IMR-90 (cell line): Measurements from ENCODE around the gene PRCP. TPM values are rescaled to one million over a fixed set of nuclear protein-coding genes. Genes with fewer than 3 reads are reported as not detected.
A peak's percentile ranks its signal among the peaks of the same experiment; 100 is the strongest.

Experiments used
- ATAC-seq: fragments of 200-7000 bp; cut with Tn5 transposase; 2 replicates; pipeline ENCODE4 v1.9.1; 2020; ENCODE audit warnings: low read depth, mild to moderate bottlenecking, moderate library complexity
- BruUV-seq: library from RNA; stranded (reverse); fragments of 400-500 nt; replicated peaks from 2 replicates; lab custom pipeline; 2021; lab: Mats Ljungman, UMichigan
- CTCF ChIA-PET: fragments of 300-600 bp; formaldehyde crosslinking; extraction: SDS; loops from one replicate; lab custom pipeline; 2021; ENCODE audit warnings: antibody characterized with exemption; lab: Yijun Ruan, JAX
- POLR2A ChIA-PET: fragments of 300-600 bp; sonication (Branson Sonifier 250); formaldehyde crosslinking; loops from one replicate; lab custom pipeline; 2022; ENCODE audit warnings: antibody characterized with exemption; ENCODE audit not compliant: unreplicated experiment; lab: Charles Lee
- DNase-seq: peaks from one replicate; pipeline ENCODE4 v3.0.0; 2013
- H2AFZ ChIP-seq: replicated peaks from 2 replicates; pipeline ENCODE3; 2013; ENCODE audit warnings: low read length, mild to moderate bottlenecking; ENCODE audit not compliant: poor library complexity
- H2AK5ac ChIP-seq: 2 replicates; pipeline ENCODE4 v1.6.1; 2013; ENCODE audit warnings: low read depth, low read length, inconsistent platforms
- H2AK9ac ChIP-seq: replicated peaks from 2 replicates; pipeline ENCODE3; 2013; ENCODE audit warnings: mild to moderate bottlenecking, low read depth, low read length, moderate library complexity; ENCODE audit not compliant: poor library complexity
- H2BK120ac ChIP-seq: 2 replicates; pipeline ENCODE4 v1.6.1; 2013; ENCODE audit warnings: low read depth, low read length, inconsistent platforms
- H2BK15ac ChIP-seq: 3 replicates; pipeline ENCODE4 v1.6.1; 2013; ENCODE audit warnings: low read depth, low read length, inconsistent platforms
- H2BK20ac ChIP-seq: 2 replicates; pipeline ENCODE4 v1.6.1; 2013; ENCODE audit warnings: low read depth, mild to moderate bottlenecking, inconsistent platforms, low read length, moderate library complexity
- H2BK5ac ChIP-seq: 2 replicates; pipeline ENCODE4 v1.6.1; 2013; ENCODE audit warnings: mild to moderate bottlenecking, low read depth, low read length, inconsistent platforms; ENCODE audit not compliant: poor library complexity, severe bottlenecking
- H3K14ac ChIP-seq: replicated peaks from 2 replicates; pipeline ENCODE4 v1.6.1; 2013; ENCODE audit warnings: low read depth, low read length, inconsistent platforms
- H3K18ac ChIP-seq: 2 replicates; pipeline ENCODE4 v1.6.1; 2013; ENCODE audit warnings: low read depth, low read length, control low read depth
- H3K23ac ChIP-seq: 2 replicates; pipeline ENCODE4 v1.6.1; 2013; ENCODE audit warnings: low read depth, low read length, inconsistent platforms
- H3K27ac ChIP-seq: 2 replicates; pipeline ENCODE4 v1.5.1; 2013; ENCODE audit warnings: mild to moderate bottlenecking, control low read depth, low read length; ENCODE audit not compliant: insufficient read depth
- H3K27me3 ChIP-seq: 2 replicates; pipeline ENCODE4 v1.6.1; 2013; ENCODE audit warnings: low read length; ENCODE audit not compliant: control insufficient read depth, insufficient read depth
- H3K36me3 ChIP-seq: 2 replicates; pipeline ENCODE4 v1.6.1; 2013; ENCODE audit warnings: low read length, mixed read lengths; ENCODE audit not compliant: control insufficient read depth, insufficient read depth
- H3K4ac ChIP-seq: 2 replicates; pipeline ENCODE4 v1.6.1; 2013; ENCODE audit warnings: low read depth, low read length, inconsistent platforms
- H3K4me1 ChIP-seq: 2 replicates; pipeline ENCODE4 v1.6.1; 2013; ENCODE audit warnings: low read length, mixed read lengths; ENCODE audit not compliant: control insufficient read depth, insufficient read depth
- H3K4me2 ChIP-seq: 2 replicates; pipeline ENCODE4 v1.6.1; 2013; ENCODE audit warnings: low read depth, mild to moderate bottlenecking, control low read depth, low read length, moderate library complexity
- H3K4me3 ChIP-seq: 2 replicates; pipeline ENCODE4 v1.5.1; 2013; ENCODE audit warnings: low read depth, mild to moderate bottlenecking, control low read depth, low read length, moderate library complexity; ENCODE audit not compliant: insufficient read depth
- H3K56ac ChIP-seq: 2 replicates; pipeline ENCODE4 v1.6.1; 2013; ENCODE audit warnings: low read length, inconsistent platforms; ENCODE audit not compliant: insufficient read depth; ENCODE audit errors: extremely low read depth
- H3K79me1 ChIP-seq, 2 experiments: 2 replicates each; pipeline ENCODE4 v1.6.1; 2013; ENCODE audit warnings: low read length in 2 of 2, inconsistent platforms in 1 of 2, low read depth in 1 of 2
- H3K9ac ChIP-seq: 2 replicates; pipeline ENCODE4 v1.6.1; 2013; ENCODE audit warnings: low read depth, low read length, control low read depth
- H3K9me1 ChIP-seq: 2 replicates; pipeline ENCODE4 v1.6.1; 2013; ENCODE audit warnings: low read length, inconsistent platforms; ENCODE audit not compliant: insufficient read depth
- H3K9me3 ChIP-seq: 2 replicates; pipeline ENCODE4 v1.6.1; 2013; ENCODE audit warnings: low read length; ENCODE audit not compliant: control insufficient read depth, insufficient read depth
- H4K20me1 ChIP-seq: 2 replicates; pipeline ENCODE4 v1.6.1; 2013; ENCODE audit warnings: low read length, inconsistent platforms; ENCODE audit not compliant: insufficient read depth
- H4K5ac ChIP-seq: 2 replicates; pipeline ENCODE4 v1.6.1; 2013; ENCODE audit warnings: mild to moderate bottlenecking, low read depth, low read length, control low read depth
- H4K8ac ChIP-seq, 2 experiments: 2 replicates each; pipeline ENCODE4 v1.6.1; 2013; ENCODE audit warnings: low read depth in 2 of 2, low read length in 2 of 2, control low read depth in 1 of 2, inconsistent platforms in 1 of 2
- H4K91ac ChIP-seq: 2 replicates; pipeline ENCODE4 v1.6.1; 2013; ENCODE audit warnings: low read depth, low read length, inconsistent platforms; ENCODE audit not compliant: insufficient read depth
- BHLHE40 ChIP-seq: fragments of 150-350 bp; IDR thresholded peaks from 2 replicates; pipeline ENCODE4 v1.6.1; 2016; ENCODE audit warnings: mild to moderate bottlenecking, low read depth, low read length
- CHD1 ChIP-seq: IDR thresholded peaks from 2 replicates; pipeline ENCODE4 v1.6.1; 2012; ENCODE audit warnings: low read depth, low read length, improper control_type of control experiment
- FOS ChIP-seq: fragments of 150-350 bp; IDR thresholded peaks from 2 replicates; pipeline ENCODE4 v1.6.1; 2016; ENCODE audit warnings: low read depth, low read length
- MAFK ChIP-seq: IDR thresholded peaks from 2 replicates; pipeline ENCODE4 v1.6.1; 2012; ENCODE audit warnings: low read depth, low read length, improper control_type of control experiment
- MAZ ChIP-seq: IDR thresholded peaks from 2 replicates; pipeline ENCODE4 v1.6.1; 2012; ENCODE audit warnings: low read depth, mild to moderate bottlenecking, low read length, improper control_type of control experiment, moderate library complexity, borderline replicate concordance
- MXI1 ChIP-seq: IDR thresholded peaks from 2 replicates; pipeline ENCODE4 v1.6.1; 2012; ENCODE audit warnings: low read depth, mild to moderate bottlenecking, low read length, moderate library complexity, borderline replicate concordance
- NFE2L2 ChIP-seq: fragments of 150-350 bp; IDR thresholded peaks from 2 replicates; pipeline ENCODE4 v1.6.1; 2016; ENCODE audit warnings: low read depth, mild to moderate bottlenecking, low read length
- POLR2A ChIP-seq: IDR thresholded peaks from 2 replicates; pipeline ENCODE4 v1.6.1; 2012; ENCODE audit warnings: mild to moderate bottlenecking, low read depth, low read length
- RAD21 ChIP-seq: IDR thresholded peaks from 2 replicates; pipeline ENCODE4 v1.6.1; 2012; ENCODE audit warnings: low read length, improper control_type of control experiment
- RCOR1 ChIP-seq: IDR thresholded peaks from 2 replicates; pipeline ENCODE4 v1.6.1; 2012; ENCODE audit warnings: mild to moderate bottlenecking, low read length, improper control_type of control experiment; ENCODE audit not compliant: insufficient replicate concordance
- RFX5 ChIP-seq: IDR thresholded peaks from 2 replicates; pipeline ENCODE4 v1.8.0; 2012; ENCODE audit warnings: low read depth, mild to moderate bottlenecking, low read length, moderate library complexity
- SMC3 ChIP-seq: fragments of 150-350 bp; IDR thresholded peaks from 2 replicates; pipeline ENCODE4 v1.6.1; 2016; ENCODE audit warnings: low read depth, mild to moderate bottlenecking, antibody characterized with exemption, low read length, moderate library complexity
- WGBS, 2 experiments: methylation state at CpG; one replicate each; pipeline versions ENCODE4 v1.1.5 to v1.1.7; 2013; ENCODE audit warnings: missing lambda C conversion rate in 2 of 2; ENCODE audit not compliant: insufficient read length in 1 of 2; ENCODE audit errors: extremely low coverage in 2 of 2; 5-methylcytosine and 5-hydroxymethylcytosine counted together
- dilution Hi-C: fragments of 300-500 bp; cut with HindIII; formaldehyde crosslinking; loops from one replicate; pipeline ENCODE4 v1.14.3; 2018; ENCODE audit warnings: low sequenced_read_pairs; ENCODE audit not compliant: unreplicated experiment
- in situ Hi-C: fragments of 300-500 bp; cut with MboI; formaldehyde crosslinking; loops from 3 replicates; pipeline ENCODE4 v1.14.3; 2019; ENCODE audit warnings: low sequenced_read_pairs, inconsistent platforms, mixed read lengths
- intact Hi-C: fragments of 100-400 bp; cut with micrococcal nuclease; formaldehyde crosslinking; loops from 2 replicates; pipeline ENCODE4 v1.10.0; 2022
- polyA plus RNA-seq, 3 experiments: library from polyadenylated mRNA; depleted of rRNA; stranded (reverse); fragments of >200 nt; gene quantifications; 2 replicates each; pipeline ENCODE4 v1.2.3, GENCODE V29; 2012; ENCODE audit warnings: low replicate concordance in 1 of 3
- total RNA-seq: library from RNA; depleted of rRNA; stranded (reverse); fragments of >200 nt; gene quantifications from 2 replicates; pipeline ENCODE4 v1.2.3, GENCODE V29; 2012
- TF ChIP-seq, protein P1 (sequence below): conservative IDR thresholded peaks from 2 replicates; pipeline ENCODE4 v1.5.1; 2012; ENCODE audit warnings: mild to moderate bottlenecking, low read depth, low read length, improper control_type of control experiment
- TF ChIP-seq, protein P2 (sequence below): fragments of 150-350 bp; IDR thresholded peaks from 2 replicates; pipeline ENCODE4 v1.6.1; 2017; ENCODE audit warnings: mild to moderate bottlenecking, antibody characterized with exemption, low read length, low read depth
- TF ChIP-seq, protein P3 (sequence below): fragments of 150-350 bp; IDR thresholded peaks from 2 replicates; pipeline ENCODE4 v1.6.1; 2016; ENCODE audit warnings: low read depth, mild to moderate bottlenecking, low read length, moderate library complexity, borderline replicate concordance

PRCP gene
- total and polyA plus RNA-seq, 2 of the 4 experiments (the other 2 are of a cell fraction): 31.7 to 64.9 TPM

DNA sequence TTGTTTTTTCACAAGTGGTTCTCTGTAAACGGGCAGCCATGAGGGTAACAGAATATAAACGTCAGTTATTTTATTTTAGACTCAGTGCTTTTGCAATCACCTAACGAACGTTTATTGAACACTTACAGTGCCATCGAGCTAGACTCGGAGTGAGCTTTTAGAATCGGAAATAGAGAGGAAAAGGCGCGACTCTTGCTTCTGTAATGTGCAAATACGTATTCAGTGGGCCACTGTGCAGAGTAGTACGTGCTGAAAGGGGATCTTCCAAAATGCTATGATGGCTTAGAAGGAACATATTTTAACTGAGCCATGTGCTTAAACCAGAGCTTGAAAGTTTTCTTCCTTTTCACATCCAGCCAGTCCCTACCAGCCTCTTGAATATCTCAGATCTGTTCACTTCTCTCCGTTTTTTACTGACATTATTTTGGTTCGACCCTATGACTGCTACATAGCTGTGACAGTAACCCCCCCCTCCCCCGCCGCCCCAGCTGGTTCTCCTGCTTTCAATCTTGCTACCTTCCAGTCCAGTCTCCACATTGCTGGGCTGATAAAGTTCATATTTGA is 1.8 kb upstream of the PRCP start:
- H3K4ac ChIP-seq: no peak overlapping the region
- POLR2A ChIA-PET: interaction anchor here (0.8 kb wide), 1 partner anchor 255 kb away, joined by 3 read pairs; the partner anchor contains the start of gene PCF11
- intact Hi-C loops: loop anchor here (2.0 to 5.0 kb wide), 3 partner anchors 255 to 385 kb away; partner anchors contain the start of genes CCDC90B and PCF11
- peak overlapping the region; percentile 78 for H3K4me2 ChIP-seq
- no peak overlapping the region for H4K91ac ChIP-seq
- H4K8ac ChIP-seq: no peak overlapping the region
- H3K36me3 ChIP-seq: no peaks in the 10 kb centered on the region
- H3K14ac ChIP-seq: no peak overlapping the region
- peaks cover 16 to 30% of the 10 kb centered on the region in 2 experiments for H3K79me1 ChIP-seq
- peak overlapping the region; percentile 64 for H3K4me3 ChIP-seq
- H2BK20ac ChIP-seq: no peak overlapping the region
- H2BK15ac ChIP-seq: no peak overlapping the region
- 0 out of 2 replicates have a peak, but pooled peaks cover 1% of the 10 kb centered on the region for H3K4me1 ChIP-seq
- peak overlapping the region; percentile 99 for H2AFZ ChIP-seq
- no peak overlapping the region for H2BK120ac ChIP-seq
- WGBS, 2 experiments: 0% methylated on average over 3 of the region's 15 CpGs; no CpG with 5 or more reads in 1 of the 2 experiments
- in situ Hi-C loops: loop anchor here (10.0 to 25.0 kb wide), 3 partner anchors 173 to 910 kb away; partner anchors contain the start of gene RAB30
- H2AK9ac ChIP-seq: peak overlapping the region; percentile 57
- ATAC-seq: no peak
- H2BK5ac ChIP-seq: no peak overlapping the region
- no peaks in the 10 kb centered on the region for H3K9me3 ChIP-seq
- no peak for DNase-seq
- no TSS peak for BruUV-seq
- H3K23ac ChIP-seq: no peak overlapping the region
- H3K27ac ChIP-seq: no peak overlapping the region
- H3K18ac ChIP-seq: no peak overlapping the region
- no peak overlapping the region for H4K5ac ChIP-seq
- H3K56ac ChIP-seq: peak overlapping the region; percentile 46; the same call in 1 of the 2 replicates
- H3K9ac ChIP-seq: peak overlapping the region; percentile 30; the same call in 1 of the 2 replicates
- no peaks in the 10 kb centered on the region for H3K27me3 ChIP-seq
- no peak overlapping the region for H2AK5ac ChIP-seq
- dilution Hi-C loops: no loop called here
- 0 out of 2 replicates have a peak, but pooled peaks cover 5% of the 10 kb centered on the region for H3K9me1 ChIP-seq
- H4K20me1 ChIP-seq: no peaks in the 10 kb centered on the region
- CTCF ChIA-PET: interaction anchor here (0.8 to 1.3 kb wide), 2 partner anchors 25 to 35 kb away, joined by 3 to 4 read pairs; no protein-coding TSS in a partner anchor
- TF ChIP-seq RCOR1 (no peak), RFX5 (no peak), MXI1 (no peak), RAD21 (no peak), MAFK (no peak), NFE2L2 (no peak), CHD1 (no peak), FOS (no peak), SMC3 (no peak), MAZ (no peak), POLR2A (no peak), BHLHE40 (no peak)
- TF ChIP-seq, protein P1, sequence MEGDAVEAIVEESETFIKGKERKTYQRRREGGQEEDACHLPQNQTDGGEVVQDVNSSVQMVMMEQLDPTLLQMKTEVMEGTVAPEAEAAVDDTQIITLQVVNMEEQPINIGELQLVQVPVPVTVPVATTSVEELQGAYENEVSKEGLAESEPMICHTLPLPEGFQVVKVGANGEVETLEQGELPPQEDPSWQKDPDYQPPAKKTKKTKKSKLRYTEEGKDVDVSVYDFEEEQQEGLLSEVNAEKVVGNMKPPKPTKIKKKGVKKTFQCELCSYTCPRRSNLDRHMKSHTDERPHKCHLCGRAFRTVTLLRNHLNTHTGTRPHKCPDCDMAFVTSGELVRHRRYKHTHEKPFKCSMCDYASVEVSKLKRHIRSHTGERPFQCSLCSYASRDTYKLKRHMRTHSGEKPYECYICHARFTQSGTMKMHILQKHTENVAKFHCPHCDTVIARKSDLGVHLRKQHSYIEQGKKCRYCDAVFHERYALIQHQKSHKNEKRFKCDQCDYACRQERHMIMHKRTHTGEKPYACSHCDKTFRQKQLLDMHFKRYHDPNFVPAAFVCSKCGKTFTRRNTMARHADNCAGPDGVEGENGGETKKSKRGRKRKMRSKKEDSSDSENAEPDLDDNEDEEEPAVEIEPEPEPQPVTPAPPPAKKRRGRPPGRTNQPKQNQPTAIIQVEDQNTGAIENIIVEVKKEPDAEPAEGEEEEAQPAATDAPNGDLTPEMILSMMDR: no peak
- TF ChIP-seq, protein P2, sequence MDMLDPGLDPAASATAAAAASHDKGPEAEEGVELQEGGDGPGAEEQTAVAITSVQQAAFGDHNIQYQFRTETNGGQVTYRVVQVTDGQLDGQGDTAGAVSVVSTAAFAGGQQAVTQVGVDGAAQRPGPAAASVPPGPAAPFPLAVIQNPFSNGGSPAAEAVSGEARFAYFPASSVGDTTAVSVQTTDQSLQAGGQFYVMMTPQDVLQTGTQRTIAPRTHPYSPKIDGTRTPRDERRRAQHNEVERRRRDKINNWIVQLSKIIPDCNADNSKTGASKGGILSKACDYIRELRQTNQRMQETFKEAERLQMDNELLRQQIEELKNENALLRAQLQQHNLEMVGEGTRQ: no peak
- TF ChIP-seq, protein P3, sequence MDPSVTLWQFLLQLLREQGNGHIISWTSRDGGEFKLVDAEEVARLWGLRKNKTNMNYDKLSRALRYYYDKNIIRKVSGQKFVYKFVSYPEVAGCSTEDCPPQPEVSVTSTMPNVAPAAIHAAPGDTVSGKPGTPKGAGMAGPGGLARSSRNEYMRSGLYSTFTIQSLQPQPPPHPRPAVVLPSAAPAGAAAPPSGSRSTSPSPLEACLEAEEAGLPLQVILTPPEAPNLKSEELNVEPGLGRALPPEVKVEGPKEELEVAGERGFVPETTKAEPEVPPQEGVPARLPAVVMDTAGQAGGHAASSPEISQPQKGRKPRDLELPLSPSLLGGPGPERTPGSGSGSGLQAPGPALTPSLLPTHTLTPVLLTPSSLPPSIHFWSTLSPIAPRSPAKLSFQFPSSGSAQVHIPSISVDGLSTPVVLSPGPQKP: no peak
